ENCODE results near the gene RRAS.

- no peak for TF ChIP-seq CTCF (IDR thresholded peaks at IDR 0.05)
- peak; percentile 83 to 86 for TF ChIP-seq POLR2A (IDR thresholded peaks at IDR 0.05)
These were observed 1.9 kb upstream of the RRAS start, which contains the start of gene SCAF1 for GRCh38 chr19:49641688-49642491.

Measured in thyroid gland (tissue), 4 donors.